Ovary (tissue), 3 donors: ENCODE results near the gene PHACTR3.

ENCODE experiments used
- POLR2A ChIP-seq: fragments of 450-650 bp; IDR thresholded peaks from one replicate; pipeline ENCODE4 v1.6.1; 2017; ENCODE audit warnings: antibody characterized with exemption, mild to moderate bottlenecking, moderate library complexity
- TF ChIP-seq, protein P1 (sequence below), 3 donors: fragments of 450-650 bp in 2 of 3; fragments of 200-600 bp in 1 of 3; IDR thresholded peaks; one replicate each; pipeline versions ENCODE4 v1.5.1 to v1.8.0; 2016 to 2022; ENCODE audit warnings: antibody characterized with exemption in 3 of 3, mild to moderate bottlenecking in 1 of 3
- donor health status: DM: no; HTN: no; CAD: no.

- TF ChIP-seq, protein P1, sequence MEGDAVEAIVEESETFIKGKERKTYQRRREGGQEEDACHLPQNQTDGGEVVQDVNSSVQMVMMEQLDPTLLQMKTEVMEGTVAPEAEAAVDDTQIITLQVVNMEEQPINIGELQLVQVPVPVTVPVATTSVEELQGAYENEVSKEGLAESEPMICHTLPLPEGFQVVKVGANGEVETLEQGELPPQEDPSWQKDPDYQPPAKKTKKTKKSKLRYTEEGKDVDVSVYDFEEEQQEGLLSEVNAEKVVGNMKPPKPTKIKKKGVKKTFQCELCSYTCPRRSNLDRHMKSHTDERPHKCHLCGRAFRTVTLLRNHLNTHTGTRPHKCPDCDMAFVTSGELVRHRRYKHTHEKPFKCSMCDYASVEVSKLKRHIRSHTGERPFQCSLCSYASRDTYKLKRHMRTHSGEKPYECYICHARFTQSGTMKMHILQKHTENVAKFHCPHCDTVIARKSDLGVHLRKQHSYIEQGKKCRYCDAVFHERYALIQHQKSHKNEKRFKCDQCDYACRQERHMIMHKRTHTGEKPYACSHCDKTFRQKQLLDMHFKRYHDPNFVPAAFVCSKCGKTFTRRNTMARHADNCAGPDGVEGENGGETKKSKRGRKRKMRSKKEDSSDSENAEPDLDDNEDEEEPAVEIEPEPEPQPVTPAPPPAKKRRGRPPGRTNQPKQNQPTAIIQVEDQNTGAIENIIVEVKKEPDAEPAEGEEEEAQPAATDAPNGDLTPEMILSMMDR (IDR thresholded peaks at IDR 0.05) = no peak
- TF ChIP-seq POLR2A = no peak
These were observed 114.4 kb downstream of the PHACTR3 start for GRCh38 chr20:59718751-59719150.
